Neutrophil (primary cell): Measurements from ENCODE around the gene CD160.
"Not testable (repeated sequence)": the region's sequence is repeated elsewhere in the genome, so short reads cannot be mapped to it uniquely, and the experiment has no call there.

ENCODE experiments used
- H3K27ac ChIP-seq: fragments of 200-600 bp; sonication (generic); 2 replicates; pipeline ENCODE4 v1.5.1; 2016; ENCODE audit warnings: mild to moderate bottlenecking, moderate library complexity
- H3K27me3 ChIP-seq: fragments of 200-600 bp; sonication (generic); 2 replicates; pipeline ENCODE4 v1.6.0; 2016; ENCODE audit warnings: mild to moderate bottlenecking
- H3K36me3 ChIP-seq: fragments of 200-600 bp; sonication (generic); 2 replicates; pipeline ENCODE4 v1.5.1; 2017
- H3K4me1 ChIP-seq, 2 experiments: fragments of 200-600 bp in 1 of 2; sonication (generic) in 1 of 2; 1 replicate in 1 of 2; 2 replicates in 1 of 2; pipeline versions ENCODE4 v1.5.1 to v1.6.1; 2013 to 2016; ENCODE audit warnings: low read depth in 1 of 2, low read length in 1 of 2, mild to moderate bottlenecking in 1 of 2, moderate library complexity in 1 of 2; ENCODE audit not compliant: control insufficient read depth in 1 of 2, insufficient read depth in 1 of 2
- H3K4me3 ChIP-seq, 2 experiments: fragments of 200-600 bp in 1 of 2; sonication (generic) in 1 of 2; 1 replicate in 1 of 2; 2 replicates in 1 of 2; pipeline ENCODE4 v1.5.1; 2013 to 2016; ENCODE audit warnings: low read depth in 1 of 2, low read length in 1 of 2, mild to moderate bottlenecking in 1 of 2, moderate library complexity in 1 of 2
- H3K9me3 ChIP-seq: fragments of 200-600 bp; sonication (generic); 2 replicates; pipeline ENCODE4 v1.5.1; 2016
- CTCF ChIP-seq: fragments of 200-600 bp; sonication (generic); IDR thresholded peaks from 2 replicates; pipeline ENCODE4 v1.5.1; 2016; ENCODE audit warnings: antibody characterized with exemption

Gene CD160

GRCh38 chr1:145758116-145758515 is 38.8 kb downstream of the CD160 start:
- Histone ChIP-seq H3K9me3 (no peaks in the 10 kb centered on the region), H3K27ac (no peak overlapping the region), H3K27me3 (no peaks in the 10 kb centered on the region), H3K4me1 (no peaks in the 10 kb centered on the region), H3K36me3 (peaks cover 18% of the 10 kb centered on the region), H3K4me3 (no peak overlapping the region)
- no peak for TF ChIP-seq CTCF

GRCh38 chr1:145758575-145758974 is 39.3 kb downstream of the CD160 start:
- no peak overlapping the region for H3K4me3 ChIP-seq
- H3K36me3 ChIP-seq, result peaks cover 18% of the 10 kb centered on the region
- no peaks in the 10 kb centered on the region for H3K27me3 ChIP-seq
- H3K27ac ChIP-seq, result no peak overlapping the region
- H3K4me1 ChIP-seq, result no peaks in the 10 kb centered on the region
- H3K9me3 ChIP-seq, result no peaks in the 10 kb centered on the region
- no peak for TF ChIP-seq CTCF

- TF ChIP-seq CTCF, result no peak
- peaks cover 23% of the 10 kb centered on the region for H3K36me3 ChIP-seq
Observed at GRCh38 chr1:145759721-145760120, 40.4 kb downstream of the CD160 start.

GRCh38 chr1:145760395-145760949 is 41.2 kb downstream of the CD160 start:
- H3K9me3 ChIP-seq, H3K4me1 ChIP-seq, H3K27me3 ChIP-seq, H3K27ac ChIP-seq, H3K4me3 ChIP-seq: not testable (repeated sequence)
- H3K36me3 ChIP-seq, result peaks cover 23% of the 10 kb centered on the region

More at GRCh38 chr1:145759721-145760120, 40.4 kb downstream of the CD160 start:
- no peaks in the 10 kb centered on the region for H3K4me1 ChIP-seq
- no peaks in the 10 kb centered on the region for H3K9me3 ChIP-seq
- no peaks in the 10 kb centered on the region for H3K27me3 ChIP-seq
- H3K27ac ChIP-seq, result no peak overlapping the region
- H3K4me3 ChIP-seq, result no peak overlapping the region

GRCh38 chr1:145761498-145761897 is 42.2 kb downstream of the CD160 start:
- H3K4me3 ChIP-seq, H3K27ac ChIP-seq, H3K4me1 ChIP-seq, H3K27me3 ChIP-seq, H3K9me3 ChIP-seq: not testable (repeated sequence)
- peaks cover 17% of the 10 kb centered on the region for H3K36me3 ChIP-seq

- peaks cover 20% of the 10 kb centered on the region for H3K36me3 ChIP-seq
- not testable (repeated sequence) for H3K4me3 ChIP-seq, H3K9me3 ChIP-seq, H3K27ac ChIP-seq, H3K4me1 ChIP-seq, H3K27me3 ChIP-seq
Observed at GRCh38 chr1:145762001-145762400, 42.7 kb downstream of the CD160 start.

GRCh38 chr1:145764231-145764940 is 45.1 kb downstream of the CD160 start:
- H3K4me1 ChIP-seq, H3K4me3 ChIP-seq, H3K27me3 ChIP-seq, H3K27ac ChIP-seq, H3K9me3 ChIP-seq: not testable (repeated sequence)
- peaks cover 19% of the 10 kb centered on the region for H3K36me3 ChIP-seq

GRCh38 chr1:145765127-145765526 is 45.8 kb downstream of the CD160 start:
- peaks cover 20% of the 10 kb centered on the region for H3K36me3 ChIP-seq
- not testable (repeated sequence) for H3K27me3 ChIP-seq, H3K9me3 ChIP-seq, H3K27ac ChIP-seq, H3K4me3 ChIP-seq, H3K4me1 ChIP-seq

- not testable (repeated sequence) for H3K4me3 ChIP-seq, H3K4me1 ChIP-seq, H3K9me3 ChIP-seq, H3K27ac ChIP-seq, H3K27me3 ChIP-seq
- H3K36me3 ChIP-seq, result peaks cover 26% of the 10 kb centered on the region
Observed at GRCh38 chr1:145765585-145766360, 46.5 kb downstream of the CD160 start.

GRCh38 chr1:145766926-145767325 is 47.6 kb downstream of the CD160 start:
- not testable (repeated sequence) for H3K27me3 ChIP-seq, H3K4me1 ChIP-seq, H3K9me3 ChIP-seq, H3K4me3 ChIP-seq, H3K27ac ChIP-seq
- H3K36me3 ChIP-seq, result peaks cover 30% of the 10 kb centered on the region
